SK-N-SH treated with all-trans-retinoic acid at 6 μM for 48 hours (cell line): ENCODE data around the gene PTHLH.

Experiments used
- ATAC-seq: fragments of 200-7000 bp; cut with Tn5 transposase; 3 replicates; pipeline ENCODE4 v1.9.1; 2020; ENCODE audit warnings: mild to moderate bottlenecking, moderate library complexity
- ARNTL ChIP-seq: fragments of 450-650 bp; formaldehyde crosslinking; IDR thresholded peaks from 2 replicates; pipeline ENCODE4 v1.5.0; 2020; ENCODE audit warnings: low read depth, mild to moderate bottlenecking, moderate library complexity, borderline replicate concordance
- BACH2 ChIP-seq: fragments of 250-450 bp; sonication (Bioruptor Pico); IDR thresholded peaks from 2 replicates; pipeline ENCODE4 v1.9.0; 2021; ENCODE audit warnings: mild to moderate bottlenecking, borderline replicate concordance
- CREB5 ChIP-seq: fragments of 250-450 bp; sonication (Bioruptor Pico); IDR thresholded peaks from 2 replicates; pipeline ENCODE4 v1.5.1; 2020; ENCODE audit warnings: low read depth, mild to moderate bottlenecking, moderate library complexity
- CSDC2 ChIP-seq: fragments of 250-450 bp; sonication (Bioruptor Pico); IDR thresholded peaks from 2 replicates; pipeline ENCODE4 v1.5.0; 2020; ENCODE audit warnings: mild to moderate bottlenecking, moderate library complexity
- ESRRG ChIP-seq: fragments of 250-450 bp; sonication (Bioruptor Pico); IDR thresholded peaks from 2 replicates; pipeline ENCODE4 v1.6.1; 2021; ENCODE audit warnings: mild to moderate bottlenecking
- GLIS3 ChIP-seq: fragments of 250-450 bp; sonication (Bioruptor Pico); IDR thresholded peaks from 2 replicates; pipeline ENCODE4 v1.5.0; 2020; ENCODE audit warnings: mild to moderate bottlenecking, moderate library complexity
- ISL1 ChIP-seq: fragments of 250-450 bp; sonication (Bioruptor Pico); IDR thresholded peaks from 2 replicates; pipeline ENCODE4 v2.1.2; 2022; ENCODE audit warnings: mild to moderate bottlenecking, moderate library complexity
- OSR1 ChIP-seq: fragments of 250-450 bp; sonication (Bioruptor Pico); IDR thresholded peaks from 2 replicates; pipeline ENCODE4 v1.8.0; 2022; ENCODE audit warnings: moderate library complexity, mild to moderate bottlenecking, inconsistent platforms
- PATZ1 ChIP-seq: fragments of 250-450 bp; sonication (Bioruptor Pico); IDR thresholded peaks from 2 replicates; pipeline ENCODE4 v1.8.0; 2020; ENCODE audit warnings: mild to moderate bottlenecking, moderate library complexity, borderline replicate concordance
- POU6F1 ChIP-seq: fragments of 250-450 bp; sonication (Bioruptor Pico); IDR thresholded peaks from 2 replicates; pipeline ENCODE4 v1.8.0; 2021; ENCODE audit warnings: low read depth, mild to moderate bottlenecking, moderate library complexity, borderline replicate concordance
- PPARA ChIP-seq: fragments of 250-450 bp; sonication (Bioruptor Pico); IDR thresholded peaks from 2 replicates; pipeline ENCODE4 v1.5.0; 2020; ENCODE audit warnings: mild to moderate bottlenecking, borderline replicate concordance
- RARB ChIP-seq: fragments of 250-450 bp; sonication (Bioruptor Pico); IDR thresholded peaks from 2 replicates; pipeline ENCODE4 v1.8.0; 2021; ENCODE audit warnings: mild to moderate bottlenecking, moderate library complexity
- SNAI2 ChIP-seq: fragments of 250-450 bp; sonication (Bioruptor Pico); IDR thresholded peaks from 2 replicates; pipeline ENCODE4 v1.5.0; 2020; ENCODE audit warnings: mild to moderate bottlenecking, moderate library complexity
- TCF4 ChIP-seq: fragments of 250-450 bp; sonication (Bioruptor Pico); IDR thresholded peaks from 2 replicates; pipeline ENCODE4 v1.8.0; 2021; ENCODE audit warnings: mild to moderate bottlenecking, moderate library complexity, borderline replicate concordance
- TOX ChIP-seq: fragments of 250-450 bp; sonication (Bioruptor Pico); IDR thresholded peaks from 2 replicates; pipeline ENCODE4 v1.8.0; 2021; ENCODE audit warnings: mild to moderate bottlenecking, moderate library complexity, borderline replicate concordance
- TSHZ2 ChIP-seq: fragments of 250-450 bp; sonication (Bioruptor Pico); IDR thresholded peaks from 2 replicates; pipeline ENCODE4 v1.5.0; 2020; ENCODE audit warnings: mild to moderate bottlenecking, moderate library complexity
- ZC3H10 ChIP-seq: fragments of 250-450 bp; sonication (Bioruptor Pico); IDR thresholded peaks from 2 replicates; pipeline ENCODE4 v1.5.1; 2021; ENCODE audit warnings: mild to moderate bottlenecking, moderate library complexity
- ZFP3 ChIP-seq: fragments of 250-450 bp; sonication (Bioruptor Pico); IDR thresholded peaks from 2 replicates; pipeline ENCODE4 v1.5.0; 2020; ENCODE audit warnings: mild to moderate bottlenecking, moderate library complexity
- ZFP30 ChIP-seq: fragments of 450-650 bp; formaldehyde crosslinking; IDR thresholded peaks from 2 replicates; pipeline ENCODE4 v1.5.0; 2022; ENCODE audit warnings: mild to moderate bottlenecking, moderate library complexity
- ZNF565 ChIP-seq: fragments of 450-650 bp; formaldehyde crosslinking; conservative IDR thresholded peaks from 2 replicates; pipeline ENCODE4 v1.5.0; 2020; ENCODE audit warnings: low read depth, mild to moderate bottlenecking, moderate library complexity
- ZNF70 ChIP-seq: fragments of 450-650 bp; formaldehyde crosslinking; IDR thresholded peaks from 2 replicates; pipeline ENCODE4 v1.5.0; 2020; ENCODE audit warnings: mild to moderate bottlenecking, moderate library complexity

Gene PTHLH

GRCh38 chr12:28012333-28012918, 39.9 kb upstream of the PTHLH start:
- TF ChIP-seq ZC3H10, result no peak
- no peak for TF ChIP-seq ESRRG (CRISPR knock-in tag)
- TF ChIP-seq RARB, result no peak
- TF ChIP-seq ZFP30 (CRISPR knock-in tag), result no peak
- no peak for TF ChIP-seq ZFP3 (CRISPR knock-in tag)

GRCh38 chr12:28010036-28010435, 37.5 kb upstream of the PTHLH start:
- TF ChIP-seq SNAI2 (CRISPR knock-in tag) (no peak), ZC3H10 (no peak), ZNF70 (no peak), OSR1 (CRISPR knock-in tag) (no peak), ISL1 (no peak), TOX (CRISPR knock-in tag) (no peak), ZNF565 (CRISPR knock-in tag) (no peak), PATZ1 (no peak), ARNTL (CRISPR knock-in tag) (no peak), CREB5 (CRISPR knock-in tag) (no peak), TSHZ2 (CRISPR knock-in tag) (no peak), TCF4 (no peak), ZFP3 (CRISPR knock-in tag) (no peak), ESRRG (CRISPR knock-in tag) (no peak), CSDC2 (CRISPR knock-in tag) (no peak), ZFP30 (CRISPR knock-in tag) (no peak), POU6F1 (CRISPR knock-in tag) (no peak), GLIS3 (no peak), RARB (no peak), PPARA (CRISPR knock-in tag) (no peak)
- no peak for ATAC-seq

More at GRCh38 chr12:28012333-28012918, 39.9 kb upstream of the PTHLH start:
- no peak for ATAC-seq

GRCh38 chr12:27999970-28000369, 27.4 kb upstream of the PTHLH start:
- TF ChIP-seq CREB5 (CRISPR knock-in tag) (no peak), RARB (no peak), BACH2 (CRISPR knock-in tag) (no peak), ZFP30 (CRISPR knock-in tag) (no peak), TSHZ2 (CRISPR knock-in tag) (no peak), PATZ1 (no peak), PPARA (CRISPR knock-in tag) (no peak), ARNTL (CRISPR knock-in tag) (no peak), POU6F1 (CRISPR knock-in tag) (no peak), ISL1 (no peak), OSR1 (CRISPR knock-in tag) (no peak), CSDC2 (CRISPR knock-in tag) (no peak), ZFP3 (CRISPR knock-in tag) (no peak), SNAI2 (CRISPR knock-in tag) (no peak)
- no peak for ATAC-seq
